ENCODE measurements around the gene RGS3.
A peak's percentile ranks its signal among the peaks of the same experiment; 100 is the strongest.
"Not testable (repeated sequence)": the region's sequence is repeated elsewhere in the genome, so short reads cannot be mapped to it uniquely, and the experiment has no call there.

The RGS3 gene

GRCh38 chr9:113428062-113428615 is 35.4 kb upstream of the RGS3 start:
- H3K27ac ChIP-seq, result no peak overlapping the region
- no peak for TF ChIP-seq CTCF (conservative IDR thresholded peaks at IDR 0.05)

DNA sequence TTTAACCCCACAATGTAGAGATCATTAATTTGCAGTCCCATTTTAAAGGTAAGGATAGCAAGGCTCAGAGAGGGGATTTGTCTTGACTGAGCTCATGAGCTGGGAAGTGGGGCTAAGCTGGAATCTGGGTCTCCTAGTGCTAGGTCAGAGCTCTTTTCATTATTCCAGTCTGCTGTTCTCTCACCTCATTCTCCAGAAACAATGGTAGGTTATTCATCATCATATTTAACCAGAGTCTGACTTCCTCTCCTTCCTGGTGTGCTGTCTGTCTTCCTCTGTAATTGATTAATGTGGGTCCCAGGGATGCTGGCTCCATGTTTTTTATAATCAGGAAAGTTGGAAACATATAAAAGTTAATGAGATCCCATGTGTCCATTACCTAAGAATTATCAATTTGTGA is 32.3 kb upstream of the RGS3 start:
- no peak for TF ChIP-seq CTCF (conservative IDR thresholded peaks at IDR 0.05)
- no peak overlapping the region for H3K27ac ChIP-seq

GRCh38 chr9:113436728-113437515 is 26.6 kb upstream of the RGS3 start:
- no peak for TF ChIP-seq CTCF (conservative IDR thresholded peaks at IDR 0.05)
- no peak overlapping the region for H3K27ac ChIP-seq

GRCh38 chr9:113437716-113438115 is 25.8 kb upstream of the RGS3 start:
- H3K27ac ChIP-seq, result not testable (repeated sequence)

GRCh38 chr9:113444736-113445135 is 18.8 kb upstream of the RGS3 start:
- H3K27ac ChIP-seq, result no peak overlapping the region
- no peak for TF ChIP-seq CTCF (conservative IDR thresholded peaks at IDR 0.05)

GRCh38 chr9:113446323-113446740 is 17.2 kb upstream of the RGS3 start:
- H3K27ac ChIP-seq, result peak overlapping the region; percentile 37
- TF ChIP-seq CTCF (conservative IDR thresholded peaks at IDR 0.05), result peak; percentile 80

- H3K27ac ChIP-seq, result no peak overlapping the region
- no peak for TF ChIP-seq CTCF (conservative IDR thresholded peaks at IDR 0.05)
Observed at GRCh38 chr9:113449376-113449775, 14.2 kb upstream of the RGS3 start.

GRCh38 chr9:113452113-113452605 is 11.4 kb upstream of the RGS3 start:
- H3K27ac ChIP-seq, result no peak overlapping the region
- no peak for TF ChIP-seq CTCF (conservative IDR thresholded peaks at IDR 0.05)
